Measurements from ENCODE around the gene PARN.
"Not testable (repeated sequence)": the region's sequence is repeated elsewhere in the genome, so short reads cannot be mapped to it uniquely, and the experiment has no call there.

PARN gene

GRCh38 chr16:14585287-14585686 is 44.8 kb downstream of the PARN start:
- no peak for FAIRE-seq
- no peak for DNase-seq (ENCODE audit: insufficient read length, low spot score)
- no peak for TF ChIP-seq CTCF (IDR thresholded peaks at IDR 0.05; ENCODE audit: insufficient read depth, missing control alignments)

GRCh38 chr16:14580926-14581325 is 49.1 kb downstream of the PARN start:
- FAIRE-seq; DNase-seq (ENCODE audit: insufficient read length, low spot score): not testable (repeated sequence)

GRCh38 chr16:14579266-14579665 is 50.8 kb downstream of the PARN start:
- no peak for DNase-seq (ENCODE audit: insufficient read length, low spot score)

GRCh38 chr16:14576532-14576931 is 53.5 kb downstream of the PARN start:
- DNase-seq (ENCODE audit: insufficient read length, low spot score) (no peak), FAIRE-seq (no peak)
- TF ChIP-seq CTCF (IDR thresholded peaks at IDR 0.05; ENCODE audit: insufficient read depth, missing control alignments): no peak

More at GRCh38 chr16:14579266-14579665, 50.8 kb downstream of the PARN start:
- no peak for FAIRE-seq
- no peak for TF ChIP-seq CTCF (IDR thresholded peaks at IDR 0.05; ENCODE audit: insufficient read depth, missing control alignments)

GRCh38 chr16:14576069-14576468 is 54.0 kb downstream of the PARN start:
- DNase-seq (ENCODE audit: insufficient read length, low spot score) (no peak), FAIRE-seq (no peak)
- TF ChIP-seq CTCF (IDR thresholded peaks at IDR 0.05; ENCODE audit: insufficient read depth, missing control alignments): no peak

- not testable (repeated sequence) for DNase-seq (ENCODE audit: insufficient read length, low spot score); FAIRE-seq
These were observed 55.2 kb downstream of the PARN start for GRCh38 chr16:14574698-14575415.

GRCh38 chr16:14572535-14572934 is 57.5 kb downstream of the PARN start:
- DNase-seq (ENCODE audit: insufficient read length, low spot score) (no peak), FAIRE-seq (no peak)
- TF ChIP-seq CTCF (IDR thresholded peaks at IDR 0.05; ENCODE audit: insufficient read depth, missing control alignments): no peak

GRCh38 chr16:14569213-14569612 is 60.8 kb downstream of the PARN start:
- FAIRE-seq (no peak), DNase-seq (ENCODE audit: insufficient read length, low spot score) (no peak)
- no peak for TF ChIP-seq CTCF (IDR thresholded peaks at IDR 0.05; ENCODE audit: insufficient read depth, missing control alignments)
